ENCODE results near the gene SNAP47.

GRCh38 chr1:227745568-227746265, 10.5 kb downstream of the SNAP47 start:
- TF ChIP-seq TAF1 (IDR thresholded peaks at IDR 0.05; ENCODE audit: low read depth, low read length) (no peak), POLR2A (IDR thresholded peaks at IDR 0.05; ENCODE audit: low read depth, low read length) (no peak), SPI1 (IDR thresholded peaks at IDR 0.05; ENCODE audit: low read depth, low read length) (no peak)

Data from GM12891 (cell line).